Activated CD8-positive, alpha-beta memory T cell treated with anti-CD3 and anti-CD28 coated beads for 24 hours (primary cell): ENCODE results near the gene ARHGAP42.

ENCODE experiments used
- DNase-seq: peaks from one replicate; pipeline ENCODE4 v3.0.0-alpha.2; 2020

The ARHGAP42 gene

GRCh38 chr11:100808904-100809491 lies 121.9 kb downstream of the ARHGAP42 start:
- DNase-seq, result no peak

GRCh38 chr11:100810146-100810545 lies 123.1 kb downstream of the ARHGAP42 start:
- no peak for DNase-seq

GRCh38 chr11:100810666-100811065 lies 123.6 kb downstream of the ARHGAP42 start:
- DNase-seq, result no peak

GRCh38 chr11:100812517-100812916 lies 125.4 kb downstream of the ARHGAP42 start:
- DNase-seq, result no peak

GRCh38 chr11:100815787-100816330 lies 128.8 kb downstream of the ARHGAP42 start:
- no peak for DNase-seq

GRCh38 chr11:100816823-100817222 lies 129.7 kb downstream of the ARHGAP42 start:
- DNase-seq, result no peak

GRCh38 chr11:100817620-100818019 lies 130.5 kb downstream of the ARHGAP42 start:
- no peak for DNase-seq

- no peak for DNase-seq
These were observed 133.5 kb downstream of the ARHGAP42 start for GRCh38 chr11:100820621-100821020.

GRCh38 chr11:100821198-100821597 lies 134.1 kb downstream of the ARHGAP42 start:
- DNase-seq, result no peak

GRCh38 chr11:100823360-100823759 lies 136.3 kb downstream of the ARHGAP42 start:
- DNase-seq, result no peak

- no peak for DNase-seq
These were observed 137.1 kb downstream of the ARHGAP42 start for GRCh38 chr11:100824041-100824809.

- DNase-seq, result no peak
These were observed 138.5 kb downstream of the ARHGAP42 start for GRCh38 chr11:100825626-100826025.

GRCh38 chr11:100827934-100828661 lies 141.0 kb downstream of the ARHGAP42 start:
- no peak for DNase-seq

- no peak for DNase-seq
These were observed 143.2 kb downstream of the ARHGAP42 start for GRCh38 chr11:100830274-100830673.

- no peak for DNase-seq
These were observed 144.1 kb downstream of the ARHGAP42 start for GRCh38 chr11:100830978-100831732.

GRCh38 chr11:100831929-100832494 lies 144.9 kb downstream of the ARHGAP42 start:
- DNase-seq, result no peak

- no peak for DNase-seq
These were observed 145.7 kb downstream of the ARHGAP42 start for GRCh38 chr11:100832829-100833228.

- DNase-seq, result no peak
These were observed 146.2 kb downstream of the ARHGAP42 start for GRCh38 chr11:100833276-100833675.

GRCh38 chr11:100835854-100836253 lies 148.8 kb downstream of the ARHGAP42 start:
- no peak for DNase-seq

GRCh38 chr11:100837311-100837710 lies 150.2 kb downstream of the ARHGAP42 start:
- DNase-seq, result no peak

- no peak for DNase-seq
These were observed 154.8 kb downstream of the ARHGAP42 start for GRCh38 chr11:100841711-100842407.

- DNase-seq, result no peak
These were observed 160.7 kb downstream of the ARHGAP42 start for GRCh38 chr11:100847696-100848216.
